HPDE6-E6E7 (cell line): ENCODE measurements around the gene L1CAM.

Source experiments
- DNase-seq: peaks from one replicate; pipeline ENCODE4 v3.0.0; 2011; ENCODE audit warnings: missing footprints; ENCODE audit errors: extremely low spot score

The L1CAM gene, protein sequence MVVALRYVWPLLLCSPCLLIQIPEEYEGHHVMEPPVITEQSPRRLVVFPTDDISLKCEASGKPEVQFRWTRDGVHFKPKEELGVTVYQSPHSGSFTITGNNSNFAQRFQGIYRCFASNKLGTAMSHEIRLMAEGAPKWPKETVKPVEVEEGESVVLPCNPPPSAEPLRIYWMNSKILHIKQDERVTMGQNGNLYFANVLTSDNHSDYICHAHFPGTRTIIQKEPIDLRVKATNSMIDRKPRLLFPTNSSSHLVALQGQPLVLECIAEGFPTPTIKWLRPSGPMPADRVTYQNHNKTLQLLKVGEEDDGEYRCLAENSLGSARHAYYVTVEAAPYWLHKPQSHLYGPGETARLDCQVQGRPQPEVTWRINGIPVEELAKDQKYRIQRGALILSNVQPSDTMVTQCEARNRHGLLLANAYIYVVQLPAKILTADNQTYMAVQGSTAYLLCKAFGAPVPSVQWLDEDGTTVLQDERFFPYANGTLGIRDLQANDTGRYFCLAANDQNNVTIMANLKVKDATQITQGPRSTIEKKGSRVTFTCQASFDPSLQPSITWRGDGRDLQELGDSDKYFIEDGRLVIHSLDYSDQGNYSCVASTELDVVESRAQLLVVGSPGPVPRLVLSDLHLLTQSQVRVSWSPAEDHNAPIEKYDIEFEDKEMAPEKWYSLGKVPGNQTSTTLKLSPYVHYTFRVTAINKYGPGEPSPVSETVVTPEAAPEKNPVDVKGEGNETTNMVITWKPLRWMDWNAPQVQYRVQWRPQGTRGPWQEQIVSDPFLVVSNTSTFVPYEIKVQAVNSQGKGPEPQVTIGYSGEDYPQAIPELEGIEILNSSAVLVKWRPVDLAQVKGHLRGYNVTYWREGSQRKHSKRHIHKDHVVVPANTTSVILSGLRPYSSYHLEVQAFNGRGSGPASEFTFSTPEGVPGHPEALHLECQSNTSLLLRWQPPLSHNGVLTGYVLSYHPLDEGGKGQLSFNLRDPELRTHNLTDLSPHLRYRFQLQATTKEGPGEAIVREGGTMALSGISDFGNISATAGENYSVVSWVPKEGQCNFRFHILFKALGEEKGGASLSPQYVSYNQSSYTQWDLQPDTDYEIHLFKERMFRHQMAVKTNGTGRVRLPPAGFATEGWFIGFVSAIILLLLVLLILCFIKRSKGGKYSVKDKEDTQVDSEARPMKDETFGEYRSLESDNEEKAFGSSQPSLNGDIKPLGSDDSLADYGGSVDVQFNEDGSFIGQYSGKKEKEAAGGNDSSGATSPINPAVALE

DNA sequence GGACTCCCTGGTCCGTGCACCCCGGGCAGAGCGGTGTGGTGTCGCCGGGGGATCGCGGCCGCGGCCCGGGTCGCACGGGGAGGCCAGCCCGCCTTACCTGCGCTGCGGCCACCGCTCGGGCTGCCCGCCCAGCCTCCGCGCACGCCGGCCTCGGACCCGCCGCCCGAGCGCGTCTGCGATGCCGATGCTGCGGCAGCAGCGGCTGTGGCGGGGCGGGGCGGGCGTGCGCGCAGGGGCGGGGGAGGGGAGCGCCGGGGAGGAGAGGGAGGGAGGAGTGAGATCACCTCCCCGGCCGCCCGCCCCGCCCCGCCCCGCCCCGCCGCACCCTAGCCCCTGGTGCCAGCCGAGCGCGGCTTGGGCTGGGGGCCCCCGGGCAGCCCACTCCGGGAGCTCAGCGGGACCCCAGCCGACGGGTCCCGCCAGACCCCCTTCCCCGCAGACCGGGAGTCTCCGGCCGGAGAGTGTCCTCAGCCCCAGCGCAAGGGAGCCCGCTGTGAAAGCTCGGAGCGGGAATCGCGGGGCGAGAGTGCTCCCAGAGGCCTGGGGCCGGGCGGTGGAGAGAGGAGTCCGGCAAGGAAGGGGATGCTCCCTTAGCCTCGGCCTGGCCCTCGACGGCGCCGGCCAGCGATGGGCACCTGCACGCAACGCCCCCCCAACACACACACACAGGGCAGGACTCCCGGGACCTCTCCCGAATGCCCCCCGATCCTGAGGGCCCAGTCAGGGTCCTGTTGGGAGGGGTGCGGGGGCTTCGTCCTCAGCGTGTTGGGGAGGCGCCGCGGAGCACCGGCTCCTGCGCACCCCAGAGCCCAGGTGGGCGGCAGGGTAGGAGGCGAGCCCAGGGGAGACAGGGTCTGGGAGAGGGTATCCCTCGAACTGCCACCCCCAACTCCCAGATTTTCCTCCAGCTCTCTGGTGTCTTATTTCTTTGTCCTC lies at the start of gene L1CAM:
Gene L1CAM (minus strand): TSS at position 206 of the 936 bp plus-strand sequence. CDS start 10,337 bp downstream, outside the sequence.
- DNase-seq: no peak

DNA sequence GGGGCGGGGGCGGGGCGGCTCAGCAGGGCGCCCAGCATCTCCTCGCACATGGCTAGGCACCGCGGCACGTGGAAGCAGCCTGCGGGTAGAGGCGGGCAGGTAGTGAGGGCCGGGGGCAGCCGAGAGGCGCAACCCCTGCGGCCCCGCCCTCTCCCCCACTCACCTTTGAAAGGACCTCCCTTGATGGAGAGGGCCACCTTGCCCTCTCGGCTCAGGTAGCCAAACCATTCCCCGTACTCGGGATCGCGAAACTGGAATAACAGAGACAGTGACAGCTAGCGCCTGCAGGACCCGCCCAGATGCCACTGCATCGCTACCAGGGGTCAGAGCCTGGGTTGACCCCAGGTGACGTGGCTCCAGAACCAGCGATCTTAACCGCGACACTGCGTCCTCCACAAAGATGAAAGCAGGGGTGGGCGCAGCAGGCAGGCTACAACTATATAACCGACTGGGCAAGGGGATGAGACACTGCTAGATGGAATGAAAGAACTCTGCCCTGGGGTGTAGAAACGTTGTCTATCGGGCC lies 49.4 kb upstream of the L1CAM start:
- no peak for DNase-seq

DNA sequence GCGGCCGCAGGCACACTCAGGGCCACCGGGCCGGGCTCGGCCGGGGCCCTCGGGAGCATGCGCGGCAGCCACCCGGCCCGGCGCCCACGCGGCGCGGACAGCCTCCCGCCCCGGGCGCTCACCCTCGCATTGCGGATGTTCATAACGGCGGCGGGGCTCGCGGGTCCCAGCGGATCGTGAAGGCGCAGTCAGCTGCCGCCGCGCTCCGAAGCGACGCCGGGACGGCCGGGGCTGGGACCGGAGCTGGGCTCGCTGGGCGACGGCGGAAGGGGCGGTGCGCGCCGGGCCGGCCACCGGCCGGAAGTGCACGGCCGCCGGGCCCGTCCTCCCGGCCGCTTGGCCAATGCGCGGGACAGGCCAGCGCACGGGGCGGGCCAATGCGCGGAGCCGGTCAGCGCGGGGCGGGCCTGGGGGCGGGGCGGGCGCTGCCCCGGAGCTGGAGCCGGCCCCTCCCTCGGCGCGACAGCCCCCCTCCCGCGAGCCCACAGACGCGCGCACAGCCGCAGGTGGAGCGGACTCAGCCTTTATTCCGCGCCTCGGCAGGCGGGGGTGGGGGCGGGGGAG lies 48.9 kb upstream of the L1CAM start, which contains the start of gene NAA10:
Gene NAA10 (minus strand): TSS at position 276 of the 564 bp plus-strand sequence. CDS start 133 bp downstream, at position 143.
- DNase-seq: peak; percentile 87

DNA sequence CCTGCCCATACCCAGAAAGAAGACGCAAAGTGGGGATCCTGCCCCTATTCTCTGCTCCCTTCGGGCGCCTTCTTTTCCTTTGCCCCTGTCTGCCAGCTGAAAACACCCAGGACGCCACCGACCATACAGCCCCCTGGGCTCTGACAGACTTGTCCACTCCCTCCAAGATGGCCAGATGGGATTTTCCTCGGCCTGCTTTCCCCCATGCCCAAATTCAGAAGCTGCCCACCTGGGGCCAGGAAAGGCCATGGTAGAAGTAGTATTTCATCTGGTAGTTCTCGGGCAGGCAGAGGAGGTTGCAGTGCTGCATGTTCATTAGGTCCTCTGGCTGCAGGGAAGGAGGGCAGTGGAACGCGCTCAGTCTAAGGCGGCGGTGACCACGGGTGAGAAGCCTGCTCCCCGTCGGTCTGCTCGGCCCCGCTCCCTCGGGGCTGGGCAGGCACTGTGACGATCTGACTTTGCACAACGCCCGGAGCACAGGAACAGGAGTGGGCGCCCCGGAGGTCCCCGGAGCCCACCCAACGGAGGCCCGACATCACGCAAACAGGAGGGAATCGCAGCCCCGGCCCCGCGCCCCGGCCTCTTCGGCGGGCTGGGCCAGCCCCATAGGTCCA lies 48.3 kb upstream of the L1CAM start:
- DNase-seq: no peak

DNA sequence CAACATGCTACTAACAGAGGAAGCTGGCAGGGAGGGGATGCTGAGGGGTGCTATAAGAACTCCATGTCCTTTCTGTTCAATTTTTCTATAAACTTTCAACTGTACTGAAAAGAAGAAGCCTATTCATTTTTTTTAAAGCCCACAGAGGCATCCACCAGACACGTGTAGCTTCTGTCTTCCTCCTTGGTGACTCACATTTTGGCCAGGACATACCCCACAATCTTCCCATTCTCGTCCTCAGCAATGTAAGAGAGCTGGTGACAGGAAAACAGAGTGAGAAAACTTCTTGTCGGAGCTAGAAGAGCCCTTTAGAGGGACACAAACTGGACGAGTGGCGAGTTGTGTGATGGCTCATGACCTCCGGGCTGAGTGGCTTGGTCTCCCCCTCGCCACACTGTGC lies 47.8 kb upstream of the L1CAM start:
- DNase-seq: no peak

DNA sequence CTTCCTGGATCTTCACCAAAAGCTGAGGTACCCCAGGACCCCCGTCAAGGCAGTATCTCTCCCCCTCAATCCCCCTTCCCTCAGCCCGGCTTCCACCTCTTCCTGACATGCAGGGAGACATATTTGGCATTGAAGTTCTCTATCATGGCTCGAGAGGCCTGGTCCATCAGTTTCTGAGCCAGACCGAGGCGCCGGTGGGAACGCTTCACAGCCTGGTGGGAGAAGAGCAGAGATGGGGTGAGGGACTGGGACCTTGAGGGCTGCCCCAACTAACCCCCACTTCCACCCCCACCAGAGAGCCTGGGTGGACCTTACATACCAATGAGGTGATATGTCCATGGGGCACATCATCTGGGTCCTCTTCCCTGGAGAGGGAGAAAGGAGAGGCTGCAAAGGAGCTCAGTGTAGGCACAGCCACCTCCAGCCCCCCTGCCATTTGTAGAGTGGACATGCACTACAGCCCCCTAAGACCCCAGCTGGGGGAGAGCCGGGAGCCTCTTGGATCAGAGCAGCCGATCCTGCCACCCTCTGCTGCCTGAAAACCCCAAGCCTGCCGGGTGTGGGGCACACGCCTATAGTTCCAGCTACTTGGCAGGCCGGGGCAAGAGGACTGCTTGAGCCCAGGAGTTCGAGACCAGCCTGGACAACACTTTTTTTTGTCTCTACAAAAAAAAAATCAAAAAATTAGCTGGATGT lies 46.4 kb upstream of the L1CAM start:
- no peak for DNase-seq

DNA sequence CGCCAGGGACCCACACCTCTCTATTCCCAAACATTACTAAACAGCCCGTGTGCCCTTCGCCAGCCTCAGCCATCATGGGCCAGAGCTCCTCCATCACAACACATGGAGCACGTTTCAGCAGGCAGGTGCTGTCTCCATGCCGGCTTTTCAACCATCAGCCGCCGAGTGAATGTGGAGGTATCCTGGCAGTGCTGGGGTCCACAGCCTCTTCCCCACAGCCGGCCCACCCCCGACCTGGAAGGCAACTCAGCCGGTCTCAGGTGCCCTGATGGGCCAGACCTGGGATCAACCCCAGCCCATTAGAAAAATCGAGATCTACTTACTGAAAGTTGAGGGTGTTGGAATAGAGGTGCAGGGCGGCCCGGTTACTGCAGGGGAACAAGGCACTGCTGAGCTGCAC lies 45.8 kb upstream of the L1CAM start:
- DNase-seq: no peak

DNA sequence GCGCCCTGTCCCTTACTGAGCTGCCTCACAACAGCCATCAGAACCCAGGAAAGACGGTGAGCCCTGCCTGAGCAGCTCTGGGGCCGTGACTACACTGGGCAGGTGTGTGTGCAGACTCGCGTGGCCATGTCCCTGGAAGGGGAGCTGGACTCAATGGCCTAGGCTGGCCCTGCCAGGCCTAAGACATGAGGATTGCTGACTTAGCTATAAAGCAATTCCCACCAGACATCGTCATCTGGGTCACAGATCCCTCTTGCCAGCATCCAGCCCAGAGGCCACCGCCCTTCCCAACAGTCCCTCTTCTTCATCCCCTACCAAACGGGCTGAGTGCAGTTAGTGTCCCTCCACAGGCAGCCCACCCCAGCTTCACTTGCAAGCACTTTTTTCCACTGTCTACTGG lies 45.2 kb upstream of the L1CAM start:
- DNase-seq: no peak

DNA sequence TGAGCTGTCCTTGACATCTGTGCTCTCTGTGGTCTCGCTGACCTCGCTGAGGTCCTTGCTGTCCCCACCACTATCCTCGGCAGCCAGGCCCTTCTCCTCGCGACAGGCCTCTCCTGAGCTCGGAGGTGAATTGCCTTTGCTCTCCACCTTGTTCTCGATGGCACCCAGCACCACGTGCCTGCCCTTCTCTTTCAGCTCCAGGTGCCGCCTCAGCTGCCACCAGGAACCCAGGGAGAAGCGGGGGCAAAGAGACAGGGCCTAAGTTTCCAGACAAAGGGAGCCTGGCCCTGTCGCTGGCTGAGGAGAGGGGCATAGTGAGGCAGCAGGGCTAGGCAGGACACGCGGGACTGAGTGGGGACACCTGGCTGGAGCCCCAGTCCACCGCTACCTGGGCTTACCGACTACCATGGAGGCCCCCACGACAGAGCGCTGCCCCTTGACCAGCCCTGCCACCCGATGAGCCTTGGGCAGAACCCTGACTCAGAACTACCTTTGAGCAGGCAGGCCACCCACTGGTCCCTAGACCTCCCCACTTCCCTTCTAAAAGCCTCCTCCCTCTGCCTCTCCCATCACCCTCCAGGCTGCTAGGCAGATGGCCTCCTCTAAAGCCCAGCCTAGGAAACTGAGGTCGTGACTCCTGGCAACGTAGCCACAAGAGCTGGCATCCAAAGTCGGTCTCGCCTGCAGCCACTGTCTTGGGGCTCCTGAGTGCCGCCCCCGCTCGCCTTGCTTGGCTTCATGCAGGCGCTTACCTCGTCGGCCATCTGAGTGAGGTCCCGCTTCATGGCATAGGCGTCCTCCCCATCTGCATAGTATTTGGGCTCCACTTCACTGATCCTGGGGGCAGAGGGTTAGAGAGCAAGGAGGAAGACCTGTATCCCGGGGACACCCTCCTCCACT lies 44.3 kb upstream of the L1CAM start:
- no peak for DNase-seq

DNA sequence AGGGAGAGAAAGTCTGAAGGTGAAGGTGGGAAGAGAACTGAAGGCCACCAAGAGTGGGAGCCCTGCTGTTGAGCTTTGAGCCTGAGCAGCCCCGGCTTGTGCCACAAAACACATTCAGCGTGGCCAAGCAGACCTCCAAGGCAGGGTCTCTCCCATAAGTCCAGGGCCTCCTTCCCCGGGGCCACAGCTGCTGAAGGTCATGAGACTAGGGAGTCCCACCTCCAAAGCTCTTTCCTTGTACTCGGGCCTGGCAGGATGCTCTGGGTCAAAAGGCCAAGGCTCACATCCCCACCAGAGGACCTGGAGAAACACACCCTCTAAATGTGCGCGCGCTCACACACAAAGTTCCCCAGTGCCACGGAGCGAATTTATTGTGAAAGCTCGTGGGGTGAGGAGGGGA lies 43.6 kb upstream of the L1CAM start:
- DNase-seq: no peak

DNA sequence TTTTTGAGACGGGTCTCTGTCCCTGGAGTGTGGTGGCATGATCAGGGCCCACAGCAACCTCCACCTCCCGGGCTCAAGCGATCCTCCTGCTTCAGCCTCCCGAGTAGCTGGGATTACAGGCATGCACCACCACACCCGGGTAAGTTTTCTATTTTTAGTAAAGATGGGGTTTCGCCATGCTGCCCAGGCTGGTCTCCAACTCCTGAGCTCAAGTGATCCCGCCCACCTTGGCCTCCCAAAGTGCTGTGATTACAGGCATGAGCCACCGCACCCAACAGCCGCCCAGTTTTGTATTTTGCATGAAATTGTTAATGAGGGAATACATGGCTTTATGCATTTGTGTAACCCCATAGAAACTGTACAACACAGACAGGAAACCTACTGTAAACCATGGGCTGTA lies 42.9 kb upstream of the L1CAM start:
- DNase-seq: no peak

DNA sequence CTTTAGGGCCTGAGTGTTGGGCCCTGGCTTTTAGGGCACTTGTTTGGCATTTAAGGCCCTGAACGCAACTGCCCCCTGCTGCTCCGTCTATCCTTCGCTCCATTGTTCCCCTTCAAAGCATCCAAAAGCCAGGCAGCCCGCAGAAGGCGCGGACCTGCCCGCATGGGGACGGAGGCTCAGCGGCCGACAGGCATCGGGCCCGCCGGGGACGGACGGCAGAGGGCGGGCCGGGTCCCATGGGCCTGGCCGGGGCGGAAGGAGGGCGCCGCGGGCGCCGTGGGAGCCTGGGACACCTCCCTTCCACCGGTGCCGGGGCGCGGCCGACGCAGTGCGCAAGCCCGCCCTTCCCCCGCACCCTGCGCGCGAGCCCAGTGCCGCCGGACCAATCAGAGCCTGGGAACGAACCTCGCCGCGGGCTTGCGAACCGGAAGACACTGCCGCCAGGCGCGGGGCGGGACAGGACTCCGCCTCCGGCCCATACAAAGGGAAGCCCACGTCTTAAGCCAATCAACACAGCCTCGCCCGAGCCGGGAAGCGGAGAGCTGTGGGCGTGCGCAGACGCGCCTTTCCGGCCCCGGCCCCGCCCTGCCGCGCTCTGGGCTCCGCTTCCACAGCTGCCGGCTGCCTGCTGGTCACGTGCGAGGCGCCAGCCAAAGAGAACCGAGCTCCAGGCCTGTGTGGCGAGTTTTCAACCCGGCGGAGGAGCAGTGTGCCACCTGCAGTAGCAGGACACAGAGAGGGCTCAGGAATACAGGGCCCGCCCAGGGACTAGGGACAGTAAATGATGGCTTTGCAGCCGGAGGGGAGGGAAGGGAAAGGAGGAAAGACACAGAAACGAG lies 42.2 kb upstream of the L1CAM start:
- peak; percentile 100 for DNase-seq

DNA sequence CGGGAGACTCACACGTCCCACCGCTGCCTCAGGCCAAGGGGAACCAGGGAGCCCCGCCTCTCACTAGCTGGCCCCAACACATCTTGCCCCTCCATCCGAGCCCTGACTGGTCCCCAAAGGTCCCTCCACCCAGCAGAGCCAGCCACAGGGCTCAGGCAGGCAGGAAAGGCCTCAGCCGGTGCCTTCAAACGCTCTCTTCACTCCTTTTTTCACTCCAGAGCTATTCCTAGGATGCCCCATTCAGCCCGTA lies 41.6 kb upstream of the L1CAM start:
- no peak for DNase-seq

DNA sequence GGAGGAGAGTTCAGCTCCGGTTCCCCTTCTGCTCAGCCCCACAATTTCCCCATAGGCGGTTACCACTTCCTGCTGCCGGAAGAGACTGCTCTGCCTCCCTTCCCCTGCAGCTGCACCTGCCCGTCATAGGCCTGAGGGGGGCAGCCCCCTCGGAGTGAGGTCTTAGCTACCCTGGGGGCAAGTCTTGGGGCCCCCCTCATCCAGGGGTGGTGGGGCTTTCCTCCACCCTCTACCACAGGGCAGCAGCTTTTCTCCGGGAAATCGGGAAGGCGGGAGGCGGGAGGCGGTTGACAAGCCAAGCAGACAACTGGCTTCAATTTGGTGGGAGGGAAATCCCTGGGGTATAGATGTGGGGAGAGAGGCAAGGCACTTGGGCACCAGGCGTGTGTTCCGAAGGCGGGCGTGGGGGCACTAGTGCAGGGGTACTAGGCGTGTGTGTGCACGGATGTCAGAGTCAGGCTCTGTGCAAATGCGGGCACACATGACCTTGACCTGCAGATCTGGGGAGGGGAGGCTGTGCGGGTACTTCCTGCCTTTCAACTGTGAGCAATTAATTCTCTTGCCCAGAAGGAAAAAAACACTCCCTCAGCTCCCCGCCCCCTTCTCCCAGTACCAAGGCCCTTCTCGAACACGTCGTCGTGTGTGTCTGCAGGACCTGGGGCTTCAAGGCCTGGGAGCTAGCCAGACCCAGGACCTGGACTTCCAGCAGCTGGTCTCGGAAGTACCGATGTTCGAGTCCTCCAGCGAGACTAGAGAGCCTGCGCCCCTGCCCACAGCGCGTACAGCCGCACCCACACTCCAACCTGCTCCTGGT lies 41.1 kb upstream of the L1CAM start:
- no peak for DNase-seq

DNA sequence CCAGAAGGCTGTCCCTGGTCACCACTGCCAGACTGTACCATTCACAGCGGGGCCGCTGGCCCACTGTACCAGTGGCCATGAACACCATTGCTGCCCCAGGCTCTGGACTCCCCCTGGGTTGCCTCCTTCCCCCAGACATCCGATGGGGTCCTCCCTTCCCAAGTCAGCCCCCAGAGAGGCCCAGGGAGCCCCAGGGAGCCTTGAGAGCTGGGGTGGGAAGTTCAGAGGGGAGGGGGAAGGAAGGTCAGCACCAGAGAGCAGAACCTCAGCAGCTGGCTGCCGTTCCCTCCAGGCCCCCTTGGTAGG lies 40.5 kb upstream of the L1CAM start:
- no peak for DNase-seq

DNA sequence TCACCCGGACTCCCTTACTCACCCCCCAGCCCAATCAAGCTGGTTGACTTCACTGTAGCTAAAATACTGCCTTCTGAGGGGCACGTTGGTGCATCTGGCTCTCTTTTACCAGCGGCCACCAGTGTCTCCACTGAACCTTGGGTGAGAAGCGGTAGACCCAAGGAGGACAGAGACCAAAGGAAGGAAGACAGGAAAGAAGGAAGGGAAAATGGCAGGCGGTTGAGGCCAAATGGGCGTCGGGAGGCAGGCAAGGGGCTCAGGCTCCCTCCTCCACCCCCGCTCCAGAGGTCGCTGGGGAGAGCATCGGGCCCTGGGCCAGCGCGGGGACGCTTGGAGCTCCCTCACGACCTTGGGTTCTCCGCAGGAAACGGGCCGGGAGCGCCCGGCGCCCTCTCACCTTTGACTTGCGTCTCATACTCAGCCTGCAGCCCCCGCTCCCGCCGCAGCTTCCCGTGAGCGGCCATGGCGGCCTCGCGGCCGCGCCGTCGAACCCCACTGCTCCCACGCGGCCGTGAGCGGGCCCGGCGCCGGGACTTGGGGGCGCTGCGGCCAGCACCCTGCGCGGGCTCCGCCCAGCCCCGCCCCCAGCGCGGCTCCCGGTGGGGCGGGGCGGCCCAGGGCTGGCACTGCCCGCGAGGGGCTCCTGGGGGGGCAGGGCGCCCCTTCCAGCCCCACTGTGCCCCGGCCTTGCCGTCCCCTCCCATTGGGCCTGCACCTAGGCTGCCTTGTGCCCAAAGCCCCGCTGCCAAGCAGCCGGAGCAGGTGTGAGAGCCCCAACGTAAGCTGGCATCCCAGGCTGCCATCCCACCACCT lies 40.0 kb upstream of the L1CAM start, which contains the start of gene ARHGAP4:
Gene ARHGAP4 (minus strand): TSS at position 526 of the 813 bp plus-strand sequence. CDS start 62 bp downstream, at position 464.
- DNase-seq: no peak
